Lower lobe of right lung (tissue), 2 donors: Measurements from ENCODE around the gene SMIM38. TPM values are rescaled to one million over a fixed set of nuclear protein-coding genes. Genes with fewer than 3 reads are reported as not detected.
"Not testable (repeated sequence)": the region's sequence is repeated elsewhere in the genome, so short reads cannot be mapped to it uniquely, and the experiment has no call there.

Experiments
- ATAC-seq, 2 donors: fragments of 200-7000 bp; cut with Tn5 transposase; one replicate each; pipeline ENCODE4 v1.9.1; 2020 to 2022; ENCODE audit warnings: mild to moderate bottlenecking in 2 of 2, moderate library complexity in 2 of 2
- DNase-seq: peaks from one replicate; pipeline ENCODE4 v3.0.0-alpha.2; 2020
- H3K27ac ChIP-seq: fragments of 200-600 bp; one replicate; pipeline ENCODE4 v1.8.0; 2022
- H3K27me3 ChIP-seq: fragments of 200-600 bp; one replicate; pipeline ENCODE4 v1.8.0; 2022; ENCODE audit warnings: low read depth
- H3K36me3 ChIP-seq: fragments of 200-600 bp; one replicate; pipeline ENCODE4 v1.8.0; 2022; ENCODE audit warnings: mild to moderate bottlenecking
- H3K4me1 ChIP-seq: fragments of 200-600 bp; one replicate; pipeline ENCODE4 v1.8.0; 2022
- H3K4me3 ChIP-seq: fragments of 200-600 bp; one replicate; pipeline ENCODE4 v1.8.0; 2022; ENCODE audit warnings: mild to moderate bottlenecking
- H3K9me3 ChIP-seq: fragments of 200-600 bp; one replicate; pipeline ENCODE4 v1.8.0; 2022
- intact Hi-C: fragments of 100-400 bp; cut with DNase I; formaldehyde crosslinking; loops from one replicate; pipeline ENCODE4 v1.11.0; 2022
- total RNA-seq: library from RNA; stranded (reverse); fragmentation: NEBNext Ultra II Directional; extraction: Animal tissue kit (Norgen Biotek cat#: 25700); gene quantifications from one replicate; pipeline ENCODE4 v1.2.1, GENCODE V29; 2021
- TF ChIP-seq, protein P1 (sequence below): fragments of 200-600 bp; IDR thresholded peaks from one replicate; pipeline ENCODE4 v1.8.0; 2022; ENCODE audit warnings: antibody characterized with exemption, mild to moderate bottlenecking
- donor health status: DM: no; HTN: yes; CAD: no; lungs with severe emphysema.

Gene SMIM38
- total RNA-seq, 1 donor from 2014 or later = not detected

- H3K36me3 ChIP-seq = no peaks in the 10 kb centered on the region
- H3K27me3 ChIP-seq = no peaks in the 10 kb centered on the region
- H3K4me1 ChIP-seq = no peaks in the 10 kb centered on the region
- no peak overlapping the region for H3K27ac ChIP-seq
- intact Hi-C loops = no loop called here
- TF ChIP-seq, protein P1, sequence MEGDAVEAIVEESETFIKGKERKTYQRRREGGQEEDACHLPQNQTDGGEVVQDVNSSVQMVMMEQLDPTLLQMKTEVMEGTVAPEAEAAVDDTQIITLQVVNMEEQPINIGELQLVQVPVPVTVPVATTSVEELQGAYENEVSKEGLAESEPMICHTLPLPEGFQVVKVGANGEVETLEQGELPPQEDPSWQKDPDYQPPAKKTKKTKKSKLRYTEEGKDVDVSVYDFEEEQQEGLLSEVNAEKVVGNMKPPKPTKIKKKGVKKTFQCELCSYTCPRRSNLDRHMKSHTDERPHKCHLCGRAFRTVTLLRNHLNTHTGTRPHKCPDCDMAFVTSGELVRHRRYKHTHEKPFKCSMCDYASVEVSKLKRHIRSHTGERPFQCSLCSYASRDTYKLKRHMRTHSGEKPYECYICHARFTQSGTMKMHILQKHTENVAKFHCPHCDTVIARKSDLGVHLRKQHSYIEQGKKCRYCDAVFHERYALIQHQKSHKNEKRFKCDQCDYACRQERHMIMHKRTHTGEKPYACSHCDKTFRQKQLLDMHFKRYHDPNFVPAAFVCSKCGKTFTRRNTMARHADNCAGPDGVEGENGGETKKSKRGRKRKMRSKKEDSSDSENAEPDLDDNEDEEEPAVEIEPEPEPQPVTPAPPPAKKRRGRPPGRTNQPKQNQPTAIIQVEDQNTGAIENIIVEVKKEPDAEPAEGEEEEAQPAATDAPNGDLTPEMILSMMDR = no peak
- ATAC-seq (no peak), DNase-seq (no peak)
- no peaks in the 10 kb centered on the region for H3K9me3 ChIP-seq
- H3K4me3 ChIP-seq = no peak overlapping the region
These were observed 11.3 kb upstream of the SMIM38 start for GRCh38 chr11:69144316-69145049.

DNA sequence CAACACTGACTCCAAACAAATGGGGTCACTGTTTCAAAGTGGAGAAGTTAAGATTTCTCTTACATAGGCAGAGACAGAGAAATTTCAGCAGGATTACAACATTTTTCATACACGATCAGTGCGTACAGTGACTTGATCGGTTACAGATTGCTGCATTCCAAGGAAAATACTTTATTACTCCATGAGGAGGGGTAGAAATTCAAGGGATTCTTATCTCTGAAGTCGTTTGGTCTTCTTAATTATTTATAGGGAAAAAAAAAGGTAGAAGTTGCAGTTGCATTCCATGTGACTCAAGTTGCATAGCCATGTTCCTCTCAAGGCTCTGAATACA, 10.7 kb upstream of the SMIM38 start:
- Histone ChIP-seq H3K4me1 (no peaks in the 10 kb centered on the region), H3K9me3 (no peaks in the 10 kb centered on the region), H3K27ac (no peak overlapping the region), H3K36me3 (no peaks in the 10 kb centered on the region), H3K4me3 (no peak overlapping the region), H3K27me3 (no peaks in the 10 kb centered on the region)
- ATAC-seq (no peak), DNase-seq (no peak)
- intact Hi-C loops = no loop called here
- TF ChIP-seq, protein P1 = no peak

DNA sequence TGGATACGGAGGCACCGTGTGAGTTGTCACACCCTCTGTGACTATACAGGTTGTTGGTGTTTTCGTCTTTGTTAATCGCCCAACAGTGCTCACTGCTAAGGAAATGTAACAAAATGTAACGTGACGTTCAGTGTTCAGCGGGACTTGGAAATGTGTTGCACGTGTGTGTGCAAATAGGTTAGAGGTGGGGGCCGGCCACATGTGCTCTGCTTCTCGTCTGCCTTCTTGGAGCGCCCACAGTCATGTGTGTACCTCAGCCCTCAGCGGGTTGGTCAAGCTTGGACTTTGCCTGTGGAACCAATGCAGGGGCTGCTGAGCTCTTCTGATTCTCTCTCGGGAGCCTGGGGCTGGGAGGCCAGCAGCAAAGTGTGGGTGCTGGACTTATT, 7.4 kb upstream of the SMIM38 start:
- Histone ChIP-seq H3K9me3 (no peaks in the 10 kb centered on the region), H3K4me1 (no peaks in the 10 kb centered on the region), H3K27ac (no peak overlapping the region), H3K36me3 (no peaks in the 10 kb centered on the region), H3K27me3 (no peaks in the 10 kb centered on the region), H3K4me3 (no peak overlapping the region)
- TF ChIP-seq, protein P1 = no peak
- no peak for ATAC-seq
- DNase-seq = no peak
- intact Hi-C loops = no loop called here

DNA sequence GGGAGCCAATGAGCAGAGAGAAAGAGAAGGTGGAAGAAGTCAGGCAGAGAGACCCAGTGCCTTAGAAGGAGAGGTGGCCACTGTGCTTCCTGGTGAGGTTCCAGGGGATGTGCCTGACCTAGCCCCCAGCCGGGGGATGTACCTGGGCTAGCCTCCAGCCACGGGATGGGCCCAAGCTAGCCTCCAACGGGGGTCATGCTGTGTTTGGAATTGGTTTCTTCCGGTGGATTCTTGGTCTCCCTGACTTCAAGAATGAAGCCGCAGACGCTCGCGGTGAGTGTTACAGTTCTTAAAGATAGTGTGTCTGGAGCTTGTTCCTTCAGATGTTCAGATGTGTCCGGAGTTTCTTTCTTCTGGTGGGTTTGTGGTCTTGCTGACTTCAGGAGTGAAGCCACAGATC, 6.9 kb upstream of the SMIM38 start:
- DNase-seq = no peak
- no peak overlapping the region for H3K4me3 ChIP-seq

DNA sequence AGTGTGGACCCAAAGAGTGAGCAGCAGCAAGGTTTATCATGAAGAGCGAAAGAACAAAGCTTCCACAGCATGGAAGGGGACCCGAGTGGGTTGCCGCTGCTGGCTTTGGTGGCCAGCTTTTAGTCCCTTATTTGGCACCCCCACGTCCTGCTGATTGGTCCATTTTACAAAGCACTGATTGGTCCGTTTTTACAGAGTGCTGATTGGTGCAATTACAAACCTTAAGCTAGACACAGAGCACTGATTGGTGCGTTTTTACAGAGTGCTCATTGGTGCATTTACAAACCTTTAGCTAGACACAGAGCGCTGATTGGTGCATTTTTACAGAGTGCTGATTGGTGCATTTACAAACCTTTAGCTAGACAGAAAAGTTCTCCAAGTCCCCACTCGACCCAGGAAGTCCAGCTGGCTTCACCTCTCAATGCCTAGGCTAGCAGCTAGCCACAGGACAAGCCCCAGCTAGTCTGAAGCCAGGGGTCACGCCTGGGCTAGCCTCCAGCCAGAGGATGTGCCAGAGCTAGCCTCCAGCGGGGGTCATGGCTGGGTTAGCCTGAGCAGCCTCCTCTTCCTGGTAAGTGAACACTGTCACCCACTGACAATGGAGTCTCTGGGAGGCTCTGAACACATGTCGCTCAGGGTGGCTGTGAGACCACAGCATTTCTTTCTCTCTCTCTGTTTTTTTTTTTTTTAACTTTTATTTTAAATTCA, 6.2 kb upstream of the SMIM38 start:
- H3K27ac ChIP-seq, H3K36me3 ChIP-seq, H3K9me3 ChIP-seq, H3K27me3 ChIP-seq, ATAC-seq, intact Hi-C loops, DNase-seq, H3K4me3 ChIP-seq, H3K4me1 ChIP-seq: not testable (repeated sequence)

More for the DNA sequence above, 6.9 kb upstream of the SMIM38 start:
- Histone ChIP-seq H3K36me3 (no peaks in the 10 kb centered on the region), H3K9me3 (no peaks in the 10 kb centered on the region), H3K27ac (no peak overlapping the region), H3K27me3 (no peaks in the 10 kb centered on the region), H3K4me1 (no peaks in the 10 kb centered on the region)
- intact Hi-C loops = no loop called here
- ATAC-seq = no peak
- TF ChIP-seq, protein P1 = no peak

DNA sequence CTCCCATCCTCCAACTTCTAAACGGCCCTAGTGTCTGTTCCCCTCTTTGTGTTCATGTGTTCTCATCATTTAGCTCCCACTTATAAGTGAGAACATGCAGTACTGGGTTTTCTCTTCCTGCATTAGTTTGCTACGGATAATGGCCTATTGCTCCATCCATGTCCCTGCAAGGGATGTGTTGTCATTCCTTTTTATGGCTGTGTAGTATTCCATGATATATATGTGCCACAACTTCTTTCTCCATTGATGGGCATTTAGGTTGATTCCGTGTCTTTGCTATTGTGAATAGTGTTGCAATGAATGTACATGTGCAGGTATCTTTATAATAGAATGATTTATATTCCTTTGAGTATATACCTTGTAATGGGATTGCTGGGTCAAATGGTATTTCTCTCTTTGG, 5.6 kb upstream of the SMIM38 start:
- no peaks in the 10 kb centered on the region for H3K9me3 ChIP-seq
- intact Hi-C loops = no loop called here
- no peaks in the 10 kb centered on the region for H3K36me3 ChIP-seq
- no peaks in the 10 kb centered on the region for H3K4me1 ChIP-seq
- ATAC-seq (no peak), DNase-seq (no peak)
- H3K27ac ChIP-seq = no peak overlapping the region
- H3K4me3 ChIP-seq = no peak overlapping the region
- H3K27me3 ChIP-seq = no peaks in the 10 kb centered on the region
- TF ChIP-seq, protein P1 = no peak
